ENCODE data around the gene SLAIN2. TPM values are rescaled to one million over a fixed set of nuclear protein-coding genes. Genes with fewer than 3 reads are reported as not detected.
"Not testable (repeated sequence)": the region's sequence is repeated elsewhere in the genome, so short reads cannot be mapped to it uniquely, and the experiment has no call there.

Gene SLAIN2
- 94.3 TPM for total RNA-seq
- long read RNA-seq, full-length matches to known transcripts, result 50 of 132 reads
- long read RNA-seq, partial matches to known transcripts, result 15 of 132 reads
- long read RNA-seq, other reads (novel, unspliced or antisense), result 67 of 132 reads

- Histone ChIP-seq H3K4me1 (peaks cover 15% of the 10 kb centered on the region), H3K4me3 (peak within 1 kb of the TSS; percentile 90), H3K27ac (peak within 1 kb of the TSS; percentile 98), H3K27me3 (no peaks in the 10 kb centered on the region), H3K36me3 (no peaks in the 10 kb centered on the region), H3K9me3 (no peaks in the 10 kb centered on the region)
- ATAC-seq (peak; percentile 97), DNase-seq (peak; percentile 100)
- intact Hi-C loops (cut with DNase I), result no loop called here
- TF ChIP-seq CTCF (IDR thresholded peaks at IDR 0.05), result peak; percentile 48
Measured at GRCh38 chr4:48340965-48341775, at the start of gene SLAIN2. Gene SLAIN2, plus strand, starts transcription at chr4:48341529. Its CDS starts 211 bp downstream, at chr4:48341740.

GRCh38 chr4:48292218-48292790, 49.0 kb upstream of the SLAIN2 start:
- H3K9me3 ChIP-seq; intact Hi-C loops (cut with DNase I); H3K36me3 ChIP-seq; DNase-seq; H3K4me3 ChIP-seq; ATAC-seq; H3K27ac ChIP-seq; H3K4me1 ChIP-seq; H3K27me3 ChIP-seq: not testable (repeated sequence)

- no peaks in the 10 kb centered on the region for H3K27me3 ChIP-seq
- no peak overlapping the region for H3K4me3 ChIP-seq
- no peaks in the 10 kb centered on the region for H3K9me3 ChIP-seq
- no peaks in the 10 kb centered on the region for H3K4me1 ChIP-seq
- no peak overlapping the region for H3K27ac ChIP-seq
- no peak for TF ChIP-seq CTCF (IDR thresholded peaks at IDR 0.05)
- no peak for ATAC-seq
- DNase-seq, result no peak
- H3K36me3 ChIP-seq, result no peaks in the 10 kb centered on the region
- intact Hi-C loops (cut with DNase I), result no loop called here
Measured at GRCh38 chr4:48295116-48295515, 46.2 kb upstream of the SLAIN2 start.

- Histone ChIP-seq H3K4me3 (no peak overlapping the region), H3K27ac (no peak overlapping the region), H3K4me1 (no peaks in the 10 kb centered on the region), H3K36me3 (no peaks in the 10 kb centered on the region), H3K27me3 (no peaks in the 10 kb centered on the region), H3K9me3 (no peaks in the 10 kb centered on the region)
- no peak for TF ChIP-seq CTCF (IDR thresholded peaks at IDR 0.05)
- no peak for DNase-seq
- intact Hi-C loops (cut with DNase I), result no loop called here
- no peak for ATAC-seq
Measured at GRCh38 chr4:48296365-48296764, 45.0 kb upstream of the SLAIN2 start.

- no peak for TF ChIP-seq CTCF (IDR thresholded peaks at IDR 0.05)
- Histone ChIP-seq H3K27ac (no peak overlapping the region), H3K4me1 (no peaks in the 10 kb centered on the region), H3K4me3 (no peak overlapping the region), H3K9me3 (no peaks in the 10 kb centered on the region), H3K27me3 (no peaks in the 10 kb centered on the region), H3K36me3 (no peaks in the 10 kb centered on the region)
- intact Hi-C loops (cut with DNase I), result no loop called here
- DNase-seq (no peak), ATAC-seq (no peak)
Measured at GRCh38 chr4:48297256-48297846, 44.0 kb upstream of the SLAIN2 start.

GRCh38 chr4:48299560-48299959, 41.8 kb upstream of the SLAIN2 start:
- no peak for ATAC-seq
- H3K36me3 ChIP-seq, result no peaks in the 10 kb centered on the region
- intact Hi-C loops (cut with DNase I), result no loop called here
- H3K27me3 ChIP-seq, result no peaks in the 10 kb centered on the region
- H3K27ac ChIP-seq, result no peak overlapping the region
- no peak for DNase-seq
- H3K9me3 ChIP-seq, result no peaks in the 10 kb centered on the region
- no peak overlapping the region for H3K4me3 ChIP-seq
- no peak for TF ChIP-seq CTCF (IDR thresholded peaks at IDR 0.05)
- no peaks in the 10 kb centered on the region for H3K4me1 ChIP-seq
